Right atrium auricular region (tissue), 2 donors: ENCODE results near the gene MRTFB. TPM values are rescaled to one million over a fixed set of nuclear protein-coding genes. Genes with fewer than 3 reads are reported as not detected.

ENCODE experiments used
- DNase-seq: peaks from one replicate; pipeline ENCODE4 v3.0.0-alpha.2; 2019; ENCODE audit warnings: low spot score
- H3K27ac ChIP-seq, 2 donors: fragments of 200-600 bp; sonication (generic); 1 replicate in 1 of 2; 2 replicates in 1 of 2; pipeline ENCODE4 v1.5.1; 2016 to 2019
- H3K27me3 ChIP-seq, 2 donors: fragments of 200-600 bp; sonication (generic); one replicate each; pipeline versions ENCODE4 v1.5.1 to v1.6.0; 2017 to 2019
- H3K36me3 ChIP-seq: fragments of 200-600 bp; sonication (generic); one replicate; pipeline ENCODE4 v1.5.1; 2016
- H3K4me1 ChIP-seq, 2 donors: fragments of 200-600 bp; sonication (generic); one replicate each; pipeline versions ENCODE4 v1.5.1 to v1.6.0; 2017 to 2019
- H3K4me3 ChIP-seq, 2 donors: fragments of 200-600 bp; sonication (generic); 1 replicate in 1 of 2; 2 replicates in 1 of 2; pipeline ENCODE4 v1.5.1; 2017 to 2019; ENCODE audit warnings: mild to moderate bottlenecking in 1 of 2, moderate library complexity in 1 of 2
- H3K9me3 ChIP-seq, 2 donors: fragments of 200-600 bp; sonication (generic); one replicate each; pipeline ENCODE4 v1.5.1; 2019
- CTCF ChIP-seq, 2 donors: fragments of 200-600 bp; sonication (generic); IDR thresholded peaks; one replicate each; pipeline ENCODE4 v1.5.1; 2019; ENCODE audit warnings: antibody characterized with exemption in 2 of 2
- total RNA-seq, 2 donors: library from RNA; depleted of rRNA; stranded (reverse); fragments of >200 nt; gene quantifications; one replicate each; pipeline ENCODE4 v1.1.0, GENCODE V29; 2016

The MRTFB gene
- total RNA-seq, 2 donors from 2014 or later: 38.6 to 46.5 TPM

DNA sequence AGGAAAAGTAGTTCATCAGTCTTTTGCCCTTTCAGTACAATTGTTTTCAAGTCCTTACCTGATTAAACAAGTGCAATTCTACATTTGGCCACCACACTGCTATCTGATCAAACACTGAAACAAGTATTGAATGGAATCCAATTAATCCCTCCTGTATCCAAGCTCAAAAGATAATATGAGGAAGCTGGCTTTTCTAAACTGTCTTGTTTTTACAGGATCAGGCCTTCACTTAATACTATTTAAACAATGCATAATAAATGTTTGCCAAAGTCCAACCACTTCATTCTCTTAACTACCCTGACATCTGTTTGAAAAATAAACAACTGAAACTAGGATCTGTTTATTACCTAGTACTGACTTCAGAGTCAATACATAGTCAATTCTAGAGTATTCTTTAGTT is 131.6 kb downstream of the MRTFB start:
- no peak for DNase-seq
- Histone ChIP-seq H3K27ac (peak overlapping the region; percentile 24 to 38), H3K4me1 (peaks cover 0 to 21% of the 10 kb centered on the region in 2 donors), H3K36me3 (no peaks in the 10 kb centered on the region), H3K9me3 (no peaks in the 10 kb centered on the region), H3K4me3 (no peak overlapping the region), H3K27me3 (no peaks in the 10 kb centered on the region)
- TF ChIP-seq CTCF (IDR thresholded peaks at IDR 0.05): peak in 1 of 2 donors; percentile 52

DNA sequence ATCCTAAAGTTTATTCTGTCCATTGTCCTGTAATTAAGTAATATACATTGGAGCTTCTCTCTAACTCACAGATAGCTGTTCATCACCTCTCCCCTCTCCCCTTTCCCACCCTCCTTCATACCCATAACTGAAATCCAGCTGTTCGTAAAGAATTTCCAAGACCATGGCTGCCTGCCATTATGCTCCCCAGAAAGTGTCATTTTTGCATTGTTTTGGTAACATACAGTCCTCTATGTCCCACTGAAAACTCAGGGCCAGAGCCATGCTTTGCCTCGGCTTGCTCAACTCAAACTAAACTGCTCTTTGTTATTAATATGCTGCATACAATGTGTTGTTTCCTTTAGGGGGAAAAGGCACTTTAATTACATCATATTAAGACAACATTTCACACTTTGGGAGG is 132.0 kb downstream of the MRTFB start:
- Histone ChIP-seq H3K27me3 (no peaks in the 10 kb centered on the region), H3K27ac (peak overlapping the region; percentile 24 to 38), H3K36me3 (no peaks in the 10 kb centered on the region), H3K9me3 (no peaks in the 10 kb centered on the region), H3K4me1 (peaks cover 0 to 21% of the 10 kb centered on the region in 2 donors), H3K4me3 (no peak overlapping the region)
- TF ChIP-seq CTCF (IDR thresholded peaks at IDR 0.05): no peak
- DNase-seq: no peak

DNA sequence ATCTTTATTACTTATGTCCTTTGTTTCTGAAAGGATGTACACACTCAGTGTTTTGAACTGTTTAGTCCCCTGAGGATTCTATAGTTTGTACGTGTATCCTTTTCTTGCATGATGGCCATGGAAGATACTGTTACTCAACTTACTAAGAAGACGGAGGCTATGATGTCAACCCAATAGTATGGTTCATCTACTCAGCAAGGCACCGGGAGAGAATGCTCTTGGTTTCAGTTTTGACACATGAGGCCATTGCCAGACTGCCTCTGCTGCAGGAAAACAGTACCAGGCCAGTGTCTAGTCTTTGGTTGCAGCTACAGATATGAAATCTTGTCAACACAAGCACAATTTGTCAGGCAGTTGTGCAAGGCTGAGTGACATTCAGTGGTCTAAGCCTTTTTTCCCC is 134.5 kb downstream of the MRTFB start:
- Histone ChIP-seq H3K9me3 (no peaks in the 10 kb centered on the region), H3K36me3 (no peaks in the 10 kb centered on the region), H3K4me3 (no peak overlapping the region), H3K27ac (no peak overlapping the region), H3K4me1 (peaks cover 0 to 21% of the 10 kb centered on the region in 2 donors), H3K27me3 (no peaks in the 10 kb centered on the region)
- DNase-seq: no peak
- TF ChIP-seq CTCF (IDR thresholded peaks at IDR 0.05): no peak

- Histone ChIP-seq H3K9me3 (no peaks in the 10 kb centered on the region), H3K4me3 (no peak overlapping the region), H3K27me3 (no peaks in the 10 kb centered on the region), H3K4me1 (no peaks in the 10 kb centered on the region), H3K27ac (peak overlapping the region in 1 of 2 donors; percentile 61), H3K36me3 (peaks cover 22% of the 10 kb centered on the region)
- no peak for TF ChIP-seq CTCF (IDR thresholded peaks at IDR 0.05)
- no peak for DNase-seq
Observed at GRCh38 chr16:14211856-14212543, 140.9 kb downstream of the MRTFB start.

DNA sequence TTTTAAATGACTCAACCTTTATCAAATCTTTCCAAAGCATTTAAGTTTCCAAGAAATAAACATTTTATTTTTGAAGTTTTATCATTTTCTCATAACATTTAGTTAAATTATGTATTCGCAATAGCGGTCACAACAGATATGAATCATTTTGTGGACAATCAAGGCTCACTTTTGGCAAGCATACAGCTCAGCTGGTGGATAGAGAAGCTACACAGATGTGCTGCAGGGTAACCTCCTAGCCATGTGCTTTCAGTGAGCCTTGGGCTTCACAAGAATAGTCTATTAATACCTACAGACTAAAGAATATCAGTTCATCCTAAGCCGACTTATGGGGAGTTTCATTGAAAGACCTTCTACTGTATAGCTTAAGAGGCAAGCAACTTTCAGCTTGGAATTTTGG is 144.8 kb downstream of the MRTFB start:
- Histone ChIP-seq H3K9me3 (no peaks in the 10 kb centered on the region), H3K36me3 (peaks cover 55% of the 10 kb centered on the region), H3K4me1 (no peaks in the 10 kb centered on the region), H3K27ac (no peak overlapping the region), H3K27me3 (no peaks in the 10 kb centered on the region), H3K4me3 (no peak overlapping the region)
- no peak for TF ChIP-seq CTCF (IDR thresholded peaks at IDR 0.05)
- no peak for DNase-seq

DNA sequence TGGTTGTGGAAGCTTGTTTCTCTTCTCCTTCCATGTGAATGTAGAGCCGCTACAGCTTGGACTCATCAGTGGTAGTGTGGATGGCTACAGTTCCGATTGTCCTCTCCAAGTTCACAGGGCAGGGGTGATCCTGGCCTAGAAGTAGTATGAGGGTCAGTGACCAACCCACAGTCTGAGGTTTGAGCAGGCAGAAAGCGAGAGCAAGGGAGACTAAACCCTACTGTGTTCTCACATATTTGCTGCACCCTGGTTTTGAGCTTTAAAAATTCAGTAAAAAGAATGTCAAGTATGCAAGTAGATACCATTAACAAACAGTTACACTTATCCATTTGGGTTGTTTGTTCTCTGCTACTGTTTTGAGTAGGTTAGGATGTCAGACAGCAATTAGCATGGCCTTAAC is 148.9 kb downstream of the MRTFB start:
- Histone ChIP-seq H3K4me1 (no peaks in the 10 kb centered on the region), H3K27ac (no peak overlapping the region), H3K4me3 (no peak overlapping the region), H3K9me3 (no peaks in the 10 kb centered on the region), H3K27me3 (no peaks in the 10 kb centered on the region), H3K36me3 (peaks cover 66% of the 10 kb centered on the region)
- no peak for DNase-seq
- TF ChIP-seq CTCF (IDR thresholded peaks at IDR 0.05): no peak
